Psoas muscle (tissue), 8 donors: ENCODE data around the gene ZC3H4. TPM values are rescaled to one million over a fixed set of nuclear protein-coding genes. Genes with fewer than 3 reads are reported as not detected.

ENCODE experiments used
- ATAC-seq, 4 donors: fragments of 200-7000 bp; cut with Tn5 transposase; one replicate each; pipeline ENCODE4 v1.9.1; 2020; ENCODE audit warnings: moderate library complexity in 3 of 4, mild to moderate bottlenecking in 2 of 4
- DNase-seq, 2 donors: peaks; one replicate each; pipeline ENCODE4 v3.0.0-alpha.2; 2020
- H3K27ac ChIP-seq: fragments of 200-600 bp; one replicate; pipeline ENCODE4 v1.8.0; 2022
- H3K27me3 ChIP-seq, 3 donors: fragments of 200-600 bp in 1 of 3; one replicate each; pipeline versions ENCODE4 v1.6.1 to v1.8.0; 2013 to 2022; ENCODE audit warnings: low read length in 2 of 3, mild to moderate bottlenecking in 2 of 3, moderate library complexity in 1 of 3; ENCODE audit not compliant: insufficient read depth in 3 of 3
- H3K36me3 ChIP-seq, 2 donors: fragments of 200-600 bp in 1 of 2; one replicate each; pipeline versions ENCODE4 v1.6.1 to v1.8.0; 2013 to 2022; ENCODE audit warnings: low read depth in 1 of 2, mild to moderate bottlenecking in 1 of 2, moderate library complexity in 1 of 2; ENCODE audit not compliant: insufficient read depth in 1 of 2
- H3K4me1 ChIP-seq: fragments of 200-600 bp; one replicate; pipeline ENCODE4 v1.8.0; 2022
- H3K4me3 ChIP-seq: fragments of 200-600 bp; one replicate; pipeline ENCODE4 v1.8.0; 2022; ENCODE audit warnings: mild to moderate bottlenecking
- H3K9me3 ChIP-seq: fragments of 200-600 bp; one replicate; pipeline ENCODE4 v1.8.0; 2022
- CTCF ChIP-seq: fragments of 200-600 bp; IDR thresholded peaks from one replicate; pipeline ENCODE4 v1.8.0; 2022; ENCODE audit warnings: antibody characterized with exemption
- WGBS, 3 donors: extraction: QIAGEN DNeasy Blood & Tissue Kit; methylation state at CpG; one replicate each; pipeline versions ENCODE4 v1.1.6 to v1.1.7; 2013; 5-methylcytosine and 5-hydroxymethylcytosine counted together
- intact Hi-C, 2 donors: fragments of 100-400 bp; cut with DNase I; formaldehyde crosslinking; loops; one replicate each; pipeline versions ENCODE4 v1.11.0 to v1.14.2; 2022
- polyA plus RNA-seq, 3 donors: library from polyadenylated mRNA; stranded (reverse); fragments of 200-250 nt; gene quantifications; one replicate each; pipeline ENCODE4 v1.2.3, GENCODE V29; 2013
- total RNA-seq, 4 donors: library from RNA; stranded (reverse); fragmentation: NEBNext Ultra II Directional in 2 of 4; extraction: Animal tissue kit (Norgen Biotek cat#: 25700) in 2 of 4; gene quantifications; one replicate each; pipeline versions ENCODE4 v1.2.1 to v1.2.4, GENCODE V29; 2021 to 2023
- donor health status: healthy with polysubstance abuse.
- donor health status: DM: no; HTN: no; CAD: no; lungs with moderate emphysema.
- donor health status: Bipolar disorder and iron deficiency.
- donor health status: healthy.
- donor health status: DM: yes; HTN: yes; CAD: no.
- donor health status: DM: no; HTN: no; CAD: no.
- donor health status: DM: no; HTN: no; CAD: no.
- donor health status: DM: yes; HTN: yes; CAD: no.

ZC3H4 gene
- total and polyA plus RNA-seq, 7 donors, result 4.4 to 35.8 (median 24.3) TPM

- H3K9me3 ChIP-seq, result no peaks in the 10 kb centered on the region
- 89 to 91% (median 89%) methylated on average over 2 of the region's 2 CpGs for WGBS, 3 donors
- peaks cover 3 to 62% of the 10 kb centered on the region in 2 donors for H3K36me3 ChIP-seq
- no peak for TF ChIP-seq CTCF
- no peaks in the 10 kb centered on the region for H3K27me3 ChIP-seq
- intact Hi-C loops, result no loop called here
- H3K4me3 ChIP-seq, result no peak overlapping the region
- DNase-seq (no peak), ATAC-seq (no peak)
- no peak overlapping the region for H3K27ac ChIP-seq
- peaks cover 13% of the 10 kb centered on the region for H3K4me1 ChIP-seq
These were observed 39.7 kb upstream of the ZC3H4 start for GRCh38 chr19:47153266-47153665.

- Histone ChIP-seq H3K4me1 (peaks cover 7% of the 10 kb centered on the region), H3K27me3 (no peaks in the 10 kb centered on the region), H3K9me3 (no peaks in the 10 kb centered on the region), H3K27ac (no peak overlapping the region), H3K36me3 (peaks cover 3 to 62% of the 10 kb centered on the region in 2 donors), H3K4me3 (no peak overlapping the region)
- ATAC-seq (no peak), DNase-seq (no peak)
- intact Hi-C loops, result no loop called here
- TF ChIP-seq CTCF, result no peak
- WGBS, 3 donors, result 91 to 96% (median 93%) methylated on average over 2 of the region's 2 CpGs
These were observed 39.1 kb upstream of the ZC3H4 start for GRCh38 chr19:47152632-47153031.

- Histone ChIP-seq H3K4me1 (peaks cover 3% of the 10 kb centered on the region), H3K36me3 (peaks cover 3 to 64% of the 10 kb centered on the region in 2 donors), H3K27me3 (no peaks in the 10 kb centered on the region), H3K9me3 (no peaks in the 10 kb centered on the region), H3K4me3 (no peak overlapping the region), H3K27ac (no peak overlapping the region)
- 79 to 90% (median 86%) methylated on average over 1 of the region's 1 CpG for WGBS, 3 donors
- DNase-seq (no peak), ATAC-seq (no peak)
- no peak for TF ChIP-seq CTCF
- intact Hi-C loops, result no loop called here
These were observed 38.6 kb upstream of the ZC3H4 start for GRCh38 chr19:47152205-47152604.

GRCh38 chr19:47151627-47152026 lies 38.1 kb upstream of the ZC3H4 start:
- no peak for DNase-seq
- no peak for TF ChIP-seq CTCF
- Histone ChIP-seq H3K27ac (no peak overlapping the region), H3K9me3 (no peaks in the 10 kb centered on the region), H3K4me1 (no peaks in the 10 kb centered on the region), H3K27me3 (no peaks in the 10 kb centered on the region), H3K4me3 (no peak overlapping the region), H3K36me3 (peaks cover 3 to 70% of the 10 kb centered on the region in 2 donors)
- ATAC-seq, result no peak
- 92 to 100% (median 95%) methylated on average over 3 of the region's 3 CpGs for WGBS, 3 donors
- intact Hi-C loops, result no loop called here

GRCh38 chr19:47146920-47147319 lies 33.3 kb upstream of the ZC3H4 start:
- ATAC-seq (no peak), DNase-seq (no peak)
- 96 to 100% (median 99%) methylated on average over 2 of the region's 2 CpGs for WGBS, 3 donors
- Histone ChIP-seq H3K9me3 (no peaks in the 10 kb centered on the region), H3K4me3 (no peak overlapping the region), H3K4me1 (peaks cover 12% of the 10 kb centered on the region), H3K36me3 (peaks cover 5 to 59% of the 10 kb centered on the region in 2 donors), H3K27me3 (no peaks in the 10 kb centered on the region), H3K27ac (no peak overlapping the region)
- intact Hi-C loops, result loop anchor here (5.0 kb wide), 1 partner anchor 60 kb away; no protein-coding TSS in a partner anchor
- no peak for TF ChIP-seq CTCF
